ENCODE measurements around the gene DCD.
"Not testable (repeated sequence)": the region's sequence is repeated elsewhere in the genome, so short reads cannot be mapped to it uniquely, and the experiment has no call there.

The DCD gene

DNA sequence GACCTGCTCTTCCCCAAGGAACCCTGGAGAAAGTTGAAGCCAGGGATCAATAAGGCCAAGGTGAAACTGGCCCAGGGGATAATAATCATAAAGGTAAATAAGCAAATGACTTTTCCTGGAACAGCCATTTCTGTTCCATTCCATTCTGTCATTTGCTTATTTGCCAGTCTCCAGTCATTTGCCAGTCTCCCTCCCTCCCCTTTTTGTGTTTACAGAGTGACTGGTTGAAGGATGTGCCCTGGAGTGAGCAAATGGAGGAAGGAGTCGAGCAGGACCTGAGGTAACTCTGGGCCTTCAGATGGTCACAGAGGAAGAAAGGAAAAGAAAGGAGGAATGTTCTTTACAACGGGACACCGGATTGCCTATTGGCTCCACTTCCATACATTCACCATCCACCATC lies 17.8 kb upstream of the DCD start:
- H3K27me3 Mint-ChIP-seq (ENCODE audit: low read depth), result no peaks in the 10 kb centered on the region
- no peaks in the 10 kb centered on the region for H3K36me3 Mint-ChIP-seq (ENCODE audit: low read depth)
- no peak overlapping the region for H3K4me3 Mint-ChIP-seq
- no peak overlapping the region for H3K27ac Mint-ChIP-seq
- TF ChIP-seq, protein P1, sequence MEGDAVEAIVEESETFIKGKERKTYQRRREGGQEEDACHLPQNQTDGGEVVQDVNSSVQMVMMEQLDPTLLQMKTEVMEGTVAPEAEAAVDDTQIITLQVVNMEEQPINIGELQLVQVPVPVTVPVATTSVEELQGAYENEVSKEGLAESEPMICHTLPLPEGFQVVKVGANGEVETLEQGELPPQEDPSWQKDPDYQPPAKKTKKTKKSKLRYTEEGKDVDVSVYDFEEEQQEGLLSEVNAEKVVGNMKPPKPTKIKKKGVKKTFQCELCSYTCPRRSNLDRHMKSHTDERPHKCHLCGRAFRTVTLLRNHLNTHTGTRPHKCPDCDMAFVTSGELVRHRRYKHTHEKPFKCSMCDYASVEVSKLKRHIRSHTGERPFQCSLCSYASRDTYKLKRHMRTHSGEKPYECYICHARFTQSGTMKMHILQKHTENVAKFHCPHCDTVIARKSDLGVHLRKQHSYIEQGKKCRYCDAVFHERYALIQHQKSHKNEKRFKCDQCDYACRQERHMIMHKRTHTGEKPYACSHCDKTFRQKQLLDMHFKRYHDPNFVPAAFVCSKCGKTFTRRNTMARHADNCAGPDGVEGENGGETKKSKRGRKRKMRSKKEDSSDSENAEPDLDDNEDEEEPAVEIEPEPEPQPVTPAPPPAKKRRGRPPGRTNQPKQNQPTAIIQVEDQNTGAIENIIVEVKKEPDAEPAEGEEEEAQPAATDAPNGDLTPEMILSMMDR (IDR thresholded peaks at IDR 0.05; ENCODE audit: unreplicated experiment in 3 of 3), result no peak
- no peaks in the 10 kb centered on the region for H3K9me3 Mint-ChIP-seq
- peaks cover 6% of the 10 kb centered on the region for H3K4me1 Mint-ChIP-seq

GRCh38 chr12:54665022-54665635 lies 17.0 kb upstream of the DCD start:
- not testable (repeated sequence) for H3K36me3 Mint-ChIP-seq (ENCODE audit: low read depth); H3K27me3 Mint-ChIP-seq (ENCODE audit: low read depth); H3K9me3 Mint-ChIP-seq; H3K4me3 Mint-ChIP-seq; H3K4me1 Mint-ChIP-seq; H3K27ac Mint-ChIP-seq

DNA sequence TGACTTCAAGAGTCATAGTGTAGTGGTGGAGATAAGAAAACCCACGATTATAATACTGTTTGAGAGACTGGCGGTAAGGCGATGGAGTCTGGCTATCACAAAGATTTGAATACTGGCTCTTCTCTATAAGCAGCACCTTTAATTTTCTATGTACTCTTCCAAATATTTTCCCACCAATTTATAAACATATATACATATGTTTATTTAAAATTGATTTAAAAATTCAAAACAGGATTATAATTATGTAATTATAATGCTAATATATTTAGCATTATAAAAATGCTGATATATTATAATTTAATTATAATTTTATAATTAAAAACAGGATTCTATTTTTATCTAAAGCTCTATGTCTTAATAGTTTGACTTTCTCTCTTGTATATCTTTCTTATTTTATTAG lies 15.4 kb upstream of the DCD start:
- TF ChIP-seq, protein P1 (IDR thresholded peaks at IDR 0.05; ENCODE audit: unreplicated experiment in 3 of 3), result no peak
- no peaks in the 10 kb centered on the region for H3K9me3 Mint-ChIP-seq
- H3K27ac Mint-ChIP-seq, result no peak overlapping the region

DNA sequence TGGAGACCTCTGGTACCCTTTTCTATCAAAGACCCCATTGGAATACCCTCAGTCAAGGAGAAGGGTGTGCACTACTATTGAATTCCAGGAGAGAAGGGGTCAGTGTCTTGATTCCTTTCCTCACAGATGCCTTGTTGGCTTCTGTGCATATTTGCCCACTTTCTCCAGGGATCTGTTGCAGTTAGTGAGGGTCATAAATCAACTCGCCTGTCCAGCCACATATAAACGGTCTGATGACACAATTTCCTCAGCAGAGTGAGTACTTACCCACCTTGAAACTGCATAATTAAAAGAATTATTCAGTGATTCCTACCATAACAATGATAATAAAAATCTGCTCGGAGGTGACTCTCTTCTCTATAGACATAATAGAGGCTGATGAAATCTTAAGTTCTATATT lies 13.9 kb upstream of the DCD start:
- Mint-ChIP-seq H3K36me3 (ENCODE audit: low read depth) (no peaks in the 10 kb centered on the region), H3K9me3 (no peaks in the 10 kb centered on the region), H3K27ac (no peak overlapping the region), H3K4me1 (peaks cover 3% of the 10 kb centered on the region), H3K4me3 (no peak overlapping the region), H3K27me3 (ENCODE audit: low read depth) (no peaks in the 10 kb centered on the region)
- TF ChIP-seq, protein P1 (IDR thresholded peaks at IDR 0.05; ENCODE audit: unreplicated experiment in 3 of 3), result no peak

More for the DNA sequence above, 15.4 kb upstream of the DCD start:
- Mint-ChIP-seq H3K4me1 (peaks cover 6% of the 10 kb centered on the region), H3K4me3 (no peak overlapping the region), H3K36me3 (ENCODE audit: low read depth) (no peaks in the 10 kb centered on the region), H3K27me3 (ENCODE audit: low read depth) (no peaks in the 10 kb centered on the region)

- TF ChIP-seq, protein P1 (IDR thresholded peaks at IDR 0.05; ENCODE audit: unreplicated experiment in 3 of 3), result no peak
- Mint-ChIP-seq H3K36me3 (ENCODE audit: low read depth) (no peaks in the 10 kb centered on the region), H3K27me3 (ENCODE audit: low read depth) (no peaks in the 10 kb centered on the region), H3K9me3 (no peaks in the 10 kb centered on the region), H3K27ac (no peak overlapping the region), H3K4me1 (no peaks in the 10 kb centered on the region), H3K4me3 (no peak overlapping the region)
Observed at GRCh38 chr12:54661048-54661447, 12.9 kb upstream of the DCD start.

DNA sequence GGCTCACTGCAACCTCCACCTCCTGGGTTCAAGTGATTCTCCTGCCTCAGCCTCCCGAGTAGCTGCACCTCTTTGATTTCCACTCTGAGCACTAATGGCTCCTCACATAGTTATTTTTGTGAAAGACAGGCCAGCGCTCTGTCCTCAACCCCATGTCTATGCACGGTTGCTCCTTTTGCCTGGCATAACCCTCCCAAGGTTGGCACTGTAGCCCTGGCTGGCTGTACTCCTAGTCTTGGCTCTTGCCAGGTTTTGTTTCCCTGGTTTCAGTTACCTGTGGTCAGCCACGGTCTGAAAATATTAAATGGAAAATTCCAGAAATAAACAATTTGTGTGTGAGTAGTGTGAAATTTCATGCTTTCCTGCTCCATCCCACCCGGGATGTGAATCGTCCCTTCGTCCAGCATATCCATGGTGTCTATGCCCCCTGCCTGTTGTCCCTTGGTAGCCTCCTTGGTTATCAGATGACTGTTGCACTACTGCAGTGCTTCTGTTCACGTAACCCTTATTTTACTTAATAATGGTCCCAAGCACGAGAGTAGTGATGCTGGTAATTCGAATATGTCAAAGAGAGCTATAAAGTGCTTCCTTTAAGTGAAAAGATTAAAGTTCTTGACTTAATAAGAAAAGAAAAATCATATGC lies 12.3 kb upstream of the DCD start:
- no peaks in the 10 kb centered on the region for H3K27me3 Mint-ChIP-seq (ENCODE audit: low read depth)
- no peaks in the 10 kb centered on the region for H3K36me3 Mint-ChIP-seq (ENCODE audit: low read depth)
- TF ChIP-seq, protein P1 (IDR thresholded peaks at IDR 0.05; ENCODE audit: unreplicated experiment in 3 of 3), result no peak

More for the DNA sequence above, 12.3 kb upstream of the DCD start:
- H3K9me3 Mint-ChIP-seq, result no peaks in the 10 kb centered on the region
- H3K4me1 Mint-ChIP-seq, result no peaks in the 10 kb centered on the region
- no peak overlapping the region for H3K4me3 Mint-ChIP-seq
- H3K27ac Mint-ChIP-seq, result no peak overlapping the region
